HG03520 (cell line): ENCODE measurements around the gene DCTN2.

Source experiments
- ATAC-seq: cut with Tn5 transposase; IDR thresholded peaks from one replicate; pipeline ENCODE4 v1.9.1; 2021; ENCODE audit warnings: mild to moderate bottlenecking, moderate library complexity; ENCODE audit not compliant: unreplicated experiment

DCTN2 gene

GRCh38 chr12:57550641-57551549 is 3.9 kb upstream of the DCTN2 start:
- ATAC-seq: no peak

GRCh38 chr12:57549909-57550640 is 3.1 kb upstream of the DCTN2 start, which contains the start of gene KIF5A:
TSS of gene KIF5A (plus strand) at chr12:57550044. CDS start at chr12:57550272, 228 bp downstream.
- no peak for ATAC-seq

- no peak for ATAC-seq
Measured at GRCh38 chr12:57549203-57549908, 2.4 kb upstream of the DCTN2 start.

GRCh38 chr12:57548488-57548887 is 1.5 kb upstream of the DCTN2 start:
- ATAC-seq: no peak

- ATAC-seq: no peak
Measured at GRCh38 chr12:57548013-57548315, 972 bp upstream of the DCTN2 start.

GRCh38 chr12:57547288-57548012 is 458 bp upstream of the DCTN2 start:
- no peak for ATAC-seq

GRCh38 chr12:57545809-57546437 is 1.1 kb downstream of the DCTN2 start:
- ATAC-seq: no peak

- no peak for ATAC-seq
Measured at GRCh38 chr12:57543581-57543980, 3.4 kb downstream of the DCTN2 start.

GRCh38 chr12:57541717-57542116 is 5.3 kb downstream of the DCTN2 start:
- ATAC-seq: no peak

GRCh38 chr12:57541001-57541400 is 6.0 kb downstream of the DCTN2 start:
- ATAC-seq: no peak

- ATAC-seq: no peak
Measured at GRCh38 chr12:57539134-57539768, 7.7 kb downstream of the DCTN2 start.

- ATAC-seq: no peak
Measured at GRCh38 chr12:57536597-57536942, 10.4 kb downstream of the DCTN2 start.

- no peak for ATAC-seq
Measured at GRCh38 chr12:57535764-57536596, 11.0 kb downstream of the DCTN2 start.

- no peak for ATAC-seq
Measured at GRCh38 chr12:57534991-57535543, 11.9 kb downstream of the DCTN2 start.

- no peak for ATAC-seq
Measured at GRCh38 chr12:57534250-57534649, 12.7 kb downstream of the DCTN2 start.

GRCh38 chr12:57533108-57533507 is 13.9 kb downstream of the DCTN2 start:
- ATAC-seq: no peak

- ATAC-seq: no peak
Measured at GRCh38 chr12:57531836-57532235, 15.2 kb downstream of the DCTN2 start.

GRCh38 chr12:57530396-57531142 is 16.4 kb downstream of the DCTN2 start:
- ATAC-seq: no peak
